ENCODE results near the gene PTH.

PTH gene

DNA sequence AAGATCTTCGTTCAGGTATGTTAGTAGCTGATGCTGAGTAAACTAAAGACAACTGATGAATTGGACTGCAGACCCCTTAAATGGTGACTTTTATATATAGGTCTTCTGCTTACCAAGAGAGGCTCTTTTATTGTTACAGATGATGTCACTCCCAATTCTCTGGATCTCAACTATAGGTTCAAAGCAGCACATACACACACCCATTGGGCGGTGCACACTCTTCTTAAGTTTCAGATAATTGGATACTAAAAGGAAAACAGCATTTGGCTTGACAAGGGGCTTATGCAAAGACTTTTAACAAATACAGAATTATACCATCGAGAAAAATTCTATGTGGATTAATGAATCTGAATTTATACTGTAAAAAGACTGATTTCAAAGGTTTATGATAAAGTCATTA is at the start of gene PTH:
Gene PTH, minus strand, starts transcription at position 69 of the 400 bp plus-strand sequence. CDS start 3,142 bp downstream, outside the sequence.
- no peak within 1 kb of the TSS for H3K4me3 ChIP-seq (ENCODE audit: low read depth, low read length)
- TF ChIP-seq MYC (IDR thresholded peaks at IDR 0.05; ENCODE audit: low read depth, low read length) (no peak), CTCF (IDR thresholded peaks at IDR 0.05; ENCODE audit: low read depth, low read length) (no peak), POLR2A (IDR thresholded peaks at IDR 0.05; ENCODE audit: extremely low read depth, insufficient read length) (no peak), MAX (IDR thresholded peaks at IDR 0.05; ENCODE audit: low read depth, low read length) (no peak)
- DNase-seq (ENCODE audit: low read depth) = no peak

GRCh38 chr11:13538044-13538443 is 42.2 kb upstream of the PTH start:
- TF ChIP-seq POLR2A (IDR thresholded peaks at IDR 0.05; ENCODE audit: extremely low read depth, insufficient read length) (no peak), MAX (IDR thresholded peaks at IDR 0.05; ENCODE audit: low read depth, low read length) (no peak), MYC (IDR thresholded peaks at IDR 0.05; ENCODE audit: low read depth, low read length) (no peak), CTCF (IDR thresholded peaks at IDR 0.05; ENCODE audit: low read depth, low read length) (no peak)
- H3K4me3 ChIP-seq (ENCODE audit: low read depth, low read length) = no peak overlapping the region
- DNase-seq (ENCODE audit: low read depth) = no peak

- no peak overlapping the region for H3K4me3 ChIP-seq (ENCODE audit: low read depth, low read length)
- peak; percentile 13 for DNase-seq (ENCODE audit: low read depth)
- TF ChIP-seq POLR2A (IDR thresholded peaks at IDR 0.05; ENCODE audit: extremely low read depth, insufficient read length) (no peak), MYC (IDR thresholded peaks at IDR 0.05; ENCODE audit: low read depth, low read length) (no peak), MAX (IDR thresholded peaks at IDR 0.05; ENCODE audit: low read depth, low read length) (no peak), CTCF (IDR thresholded peaks at IDR 0.05; ENCODE audit: low read depth, low read length) (no peak)
Measured at GRCh38 chr11:13535819-13536218, 40.0 kb upstream of the PTH start.

DNA sequence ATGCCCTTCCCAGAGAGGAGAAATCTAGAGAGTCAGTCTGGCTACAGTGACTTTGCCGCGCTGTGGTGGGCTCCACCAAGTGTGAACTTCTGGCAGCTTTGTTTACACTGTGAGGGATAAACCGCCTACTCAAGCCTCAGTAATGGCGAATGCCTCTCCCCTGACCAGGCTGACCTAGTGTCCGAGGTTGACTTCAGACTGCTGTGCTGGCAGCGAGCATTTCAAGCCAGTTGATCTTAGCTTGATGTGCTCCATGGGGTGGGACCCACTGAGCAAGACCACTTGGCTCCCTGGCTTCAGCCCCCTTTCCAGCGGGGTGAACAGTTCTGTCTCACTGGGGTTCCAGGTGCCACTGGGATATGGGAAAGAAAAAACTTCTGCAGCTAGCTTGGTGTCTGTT is 38.6 kb upstream of the PTH start:
- DNase-seq (ENCODE audit: low read depth) = no peak
- TF ChIP-seq POLR2A (IDR thresholded peaks at IDR 0.05; ENCODE audit: extremely low read depth, insufficient read length) (no peak), MAX (IDR thresholded peaks at IDR 0.05; ENCODE audit: low read depth, low read length) (no peak), MYC (IDR thresholded peaks at IDR 0.05; ENCODE audit: low read depth, low read length) (no peak), CTCF (IDR thresholded peaks at IDR 0.05; ENCODE audit: low read depth, low read length) (no peak)
- H3K4me3 ChIP-seq (ENCODE audit: low read depth, low read length) = no peak overlapping the region

DNA sequence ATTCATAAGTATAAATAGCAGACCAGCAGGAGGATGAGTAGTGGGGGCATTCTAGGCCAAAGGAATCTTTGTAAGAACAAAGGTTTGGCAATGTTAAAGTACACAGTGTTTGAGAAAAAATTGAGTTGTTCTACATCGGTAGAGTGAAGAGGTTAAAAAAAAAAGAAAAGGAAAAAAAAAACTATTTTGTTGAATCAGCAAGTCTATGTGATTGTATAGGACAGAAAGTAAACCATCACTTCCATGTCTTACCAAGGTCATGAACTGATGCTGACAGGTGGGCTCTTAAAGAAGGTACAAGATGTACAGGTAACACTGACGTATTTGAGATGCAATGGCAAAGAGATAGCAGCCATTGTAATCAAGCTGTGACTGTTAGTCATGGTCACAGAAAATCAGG is 29.5 kb upstream of the PTH start:
- no peak overlapping the region for H3K4me3 ChIP-seq (ENCODE audit: low read depth, low read length)
- TF ChIP-seq POLR2A (IDR thresholded peaks at IDR 0.05; ENCODE audit: extremely low read depth, insufficient read length) = no peak
- TF ChIP-seq MAX (IDR thresholded peaks at IDR 0.05; ENCODE audit: low read depth, low read length) = no peak
- no peak for TF ChIP-seq CTCF (IDR thresholded peaks at IDR 0.05; ENCODE audit: low read depth, low read length)
- TF ChIP-seq MYC (IDR thresholded peaks at IDR 0.05; ENCODE audit: low read depth, low read length) = no peak
- DNase-seq (ENCODE audit: low read depth) = no peak

GRCh38 chr11:13503393-13503792 is 7.6 kb upstream of the PTH start:
- no peak overlapping the region for H3K4me3 ChIP-seq (ENCODE audit: low read depth, low read length)
- TF ChIP-seq MAX (IDR thresholded peaks at IDR 0.05; ENCODE audit: low read depth, low read length) = no peak
- TF ChIP-seq CTCF (IDR thresholded peaks at IDR 0.05; ENCODE audit: low read depth, low read length) = no peak
- TF ChIP-seq MYC (IDR thresholded peaks at IDR 0.05; ENCODE audit: low read depth, low read length) = no peak
- no peak for TF ChIP-seq POLR2A (IDR thresholded peaks at IDR 0.05; ENCODE audit: extremely low read depth, insufficient read length)
- no peak for DNase-seq (ENCODE audit: low read depth)

Data from NB4 (cell line).